Panc1 (cell line): Measurements from ENCODE around the gene CASR.

Experiments used
- POLR2AphosphoS5 ChIP-seq: IDR thresholded peaks from 2 replicates; pipeline ENCODE4 v1.6.1; 2012; ENCODE audit warnings: mild to moderate bottlenecking, low read depth, low read length, moderate library complexity
- TF ChIP-seq, protein P1 (sequence below): fragments of 450-650 bp; IDR thresholded peaks from 2 replicates; pipeline ENCODE4 v1.5.1; 2017; ENCODE audit warnings: mild to moderate bottlenecking

GRCh38 chr3:122268257-122269024, 85.0 kb downstream of the CASR start:
- no peak for TF ChIP-seq POLR2AphosphoS5
- TF ChIP-seq, protein P1, sequence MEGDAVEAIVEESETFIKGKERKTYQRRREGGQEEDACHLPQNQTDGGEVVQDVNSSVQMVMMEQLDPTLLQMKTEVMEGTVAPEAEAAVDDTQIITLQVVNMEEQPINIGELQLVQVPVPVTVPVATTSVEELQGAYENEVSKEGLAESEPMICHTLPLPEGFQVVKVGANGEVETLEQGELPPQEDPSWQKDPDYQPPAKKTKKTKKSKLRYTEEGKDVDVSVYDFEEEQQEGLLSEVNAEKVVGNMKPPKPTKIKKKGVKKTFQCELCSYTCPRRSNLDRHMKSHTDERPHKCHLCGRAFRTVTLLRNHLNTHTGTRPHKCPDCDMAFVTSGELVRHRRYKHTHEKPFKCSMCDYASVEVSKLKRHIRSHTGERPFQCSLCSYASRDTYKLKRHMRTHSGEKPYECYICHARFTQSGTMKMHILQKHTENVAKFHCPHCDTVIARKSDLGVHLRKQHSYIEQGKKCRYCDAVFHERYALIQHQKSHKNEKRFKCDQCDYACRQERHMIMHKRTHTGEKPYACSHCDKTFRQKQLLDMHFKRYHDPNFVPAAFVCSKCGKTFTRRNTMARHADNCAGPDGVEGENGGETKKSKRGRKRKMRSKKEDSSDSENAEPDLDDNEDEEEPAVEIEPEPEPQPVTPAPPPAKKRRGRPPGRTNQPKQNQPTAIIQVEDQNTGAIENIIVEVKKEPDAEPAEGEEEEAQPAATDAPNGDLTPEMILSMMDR, result no peak
